ENCODE measurements around the gene INSYN2A. TPM values are rescaled to one million over a fixed set of nuclear protein-coding genes. Genes with fewer than 3 reads are reported as not detected.

INSYN2A gene
- total and polyA plus RNA-seq, 2 experiments from 2014 or later, result 0.28 to 1.3 TPM

DNA sequence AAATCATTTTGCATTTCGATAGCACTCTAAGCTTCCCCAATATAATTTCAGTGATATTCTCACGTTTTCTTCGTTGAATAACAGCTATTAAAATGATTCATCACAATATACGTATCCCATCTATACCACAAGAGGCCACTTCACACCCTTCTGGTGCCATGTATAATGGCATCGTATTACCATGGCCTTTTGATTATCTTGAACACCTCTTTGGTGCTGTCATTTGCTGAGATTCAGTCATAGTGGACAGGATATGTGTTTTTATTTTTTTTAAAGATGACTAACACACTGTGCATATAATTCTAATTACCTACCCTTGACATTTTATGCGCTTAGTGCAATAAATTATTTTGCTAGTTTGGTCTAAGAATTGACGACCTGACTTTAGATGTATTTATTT, 6.7 kb upstream of the INSYN2A start:
- Histone ChIP-seq H3K79me2 (replicated peaks; ENCODE audit: insufficient read depth) (no peaks in the 10 kb centered on the region), H3F3A (replicated peaks; ENCODE audit: low read depth) (no peaks in the 10 kb centered on the region), H3K4me2 (no peak overlapping the region), H3K9me2 (ENCODE audit: insufficient read depth) (no peaks in the 10 kb centered on the region), H3K27me3 (ENCODE audit: insufficient read depth) (no peaks in the 10 kb centered on the region), H3K27ac (ENCODE audit: low read depth) (no peak overlapping the region), H3K36me3 (ENCODE audit: insufficient read depth) (no peaks in the 10 kb centered on the region), H2AFZ (no peak overlapping the region), H3K4me1 (ENCODE audit: insufficient read depth) (no peaks in the 10 kb centered on the region), H4K20me1 (replicated peaks; ENCODE audit: insufficient read depth) (no peaks in the 10 kb centered on the region), H3K4me3 (no peak overlapping the region)
- ATAC-seq (no peak), DNase-seq (ENCODE audit: low spot score) (no peak)
- Mint-ChIP-seq H3K27me3 (ENCODE audit: insufficient read depth, low read depth, poor library complexity) (no peaks in the 10 kb centered on the region), H3K27ac (no peak overlapping the region), H3K36me3 (ENCODE audit: low read depth) (no peaks in the 10 kb centered on the region; the same call in 2 of the 3 replicates), H3K9me3 (no peaks in the 10 kb centered on the region), H3K4me3 (no peak overlapping the region), H3K4me1 (peaks cover 11% of the 10 kb centered on the region; the same call in 2 of the 3 replicates)
- TF ChIP-seq JUNB (IDR thresholded peaks at IDR 0.05; ENCODE audit: unreplicated experiment) (no peak), STAT1 (IDR thresholded peaks at IDR 0.05; ENCODE audit: unreplicated experiment) (no peak), ETS1 (IDR thresholded peaks at IDR 0.05) (no peak), ZNF114 (CRISPR knock-in tag; IDR thresholded peaks at IDR 0.05) (no peak), ZNF331 (CRISPR knock-in tag; IDR thresholded peaks at IDR 0.05; ENCODE audit: low read depth) (no peak), CTCF (conservative IDR thresholded peaks at IDR 0.05; ENCODE audit: low read depth in 2 of 2) (no peak), NANOG (IDR thresholded peaks at IDR 0.05; ENCODE audit: borderline replicate concordance) (no peak), CREB1 (CRISPR knock-in tag; IDR thresholded peaks at IDR 0.05; ENCODE audit: low read depth) (no peak), REST (IDR thresholded peaks at IDR 0.05; ENCODE audit: unreplicated experiment) (no peak)

DNA sequence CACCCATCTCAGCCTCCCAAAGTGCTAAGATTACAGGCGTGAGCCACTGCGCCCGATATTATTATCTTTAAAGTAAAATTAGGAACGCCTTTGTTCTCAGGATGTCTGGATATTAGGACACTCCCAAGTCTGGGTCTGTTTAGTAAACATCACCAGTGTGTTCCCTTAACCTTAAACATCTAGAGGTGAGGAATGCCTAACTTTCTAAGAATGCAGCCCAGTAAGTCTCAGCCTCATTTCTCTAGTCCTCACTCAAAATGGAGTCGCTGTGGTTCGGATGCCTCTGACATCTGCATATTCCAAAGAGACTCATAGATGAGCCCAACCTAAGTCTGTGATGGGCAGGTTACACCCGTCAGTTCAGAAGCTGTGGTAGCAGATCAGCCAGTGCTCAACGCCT, 4.3 kb upstream of the INSYN2A start:
- H3K27ac Mint-ChIP-seq, result no peak overlapping the region
- no peak for DNase-seq (ENCODE audit: low spot score)
- Histone ChIP-seq H3K27ac (ENCODE audit: low read depth) (no peak overlapping the region), H3K4me2 (no peak overlapping the region), H3K79me2 (replicated peaks; ENCODE audit: insufficient read depth) (no peaks in the 10 kb centered on the region; the same call in 1 of the 2 replicates), H3F3A (replicated peaks; ENCODE audit: low read depth) (no peaks in the 10 kb centered on the region), H3K36me3 (ENCODE audit: insufficient read depth) (no peaks in the 10 kb centered on the region), H4K20me1 (replicated peaks; ENCODE audit: insufficient read depth) (peaks cover 3% of the 10 kb centered on the region; the same call in 1 of the 2 replicates), H3K4me3 (no peak overlapping the region), H3K27me3 (ENCODE audit: insufficient read depth) (peaks cover 17% of the 10 kb centered on the region; the same call in 1 of the 2 replicates), H2AFZ (no peak overlapping the region), H3K9me2 (ENCODE audit: insufficient read depth) (no peaks in the 10 kb centered on the region), H3K4me1 (ENCODE audit: insufficient read depth) (peaks cover 5% of the 10 kb centered on the region; the same call in 1 of the 2 replicates)
- peaks cover 5% of the 10 kb centered on the region for H3K27me3 Mint-ChIP-seq (ENCODE audit: insufficient read depth, low read depth, poor library complexity)
- no peaks in the 10 kb centered on the region; the same call in 2 of the 3 replicates for H3K36me3 Mint-ChIP-seq (ENCODE audit: low read depth)
- H3K9me3 Mint-ChIP-seq, result no peaks in the 10 kb centered on the region
- peaks cover 18% of the 10 kb centered on the region for H3K4me1 Mint-ChIP-seq
- ATAC-seq, result no peak
- no peak overlapping the region for H3K4me3 Mint-ChIP-seq
- TF ChIP-seq POLR2AphosphoS5 (IDR thresholded peaks at IDR 0.05; ENCODE audit: low read depth) (no peak), REST (IDR thresholded peaks at IDR 0.05; ENCODE audit: unreplicated experiment) (no peak), EZH2phosphoT487 (IDR thresholded peaks at IDR 0.05; ENCODE audit: unreplicated experiment) (no peak), ZNF114 (CRISPR knock-in tag; IDR thresholded peaks at IDR 0.05) (no peak), NANOG (IDR thresholded peaks at IDR 0.05; ENCODE audit: borderline replicate concordance) (no peak)

Measured in GM23338 (cell line).